Aorta (tissue), 5 donors: ENCODE measurements around the gene ZNF410. TPM values are rescaled to one million over a fixed set of nuclear protein-coding genes. Genes with fewer than 3 reads are reported as not detected.
A peak's percentile ranks its signal among the peaks of the same experiment; 100 is the strongest.
"Not testable (repeated sequence)": the region's sequence is repeated elsewhere in the genome, so short reads cannot be mapped to it uniquely, and the experiment has no call there.

Experiments
- ATAC-seq: fragments of 200-7000 bp; cut with Tn5 transposase; one replicate; pipeline ENCODE4 v1.9.1; 2022; ENCODE audit warnings: moderate library complexity; ENCODE audit not compliant: low FRiP score
- DNase-seq, 2 donors: peaks; one replicate each; pipeline ENCODE4 v3.0.0-alpha.2; 2020
- H3K27ac ChIP-seq, 2 donors: one replicate each; pipeline ENCODE4 v1.5.1; 2013; ENCODE audit warnings: low read length in 2 of 2, mild to moderate bottlenecking in 2 of 2, moderate library complexity in 2 of 2, control low read depth in 1 of 2, inconsistent platforms in 1 of 2, low read depth in 1 of 2
- H3K27me3 ChIP-seq, 2 donors: one replicate each; pipeline ENCODE4 v1.6.1; 2013; ENCODE audit warnings: control low read depth in 1 of 2, low read length in 1 of 2, mild to moderate bottlenecking in 1 of 2, moderate library complexity in 1 of 2; ENCODE audit not compliant: insufficient read depth in 2 of 2, control insufficient read depth in 1 of 2
- H3K36me3 ChIP-seq, 2 donors: one replicate each; pipeline ENCODE4 v1.6.1; 2013; ENCODE audit warnings: control low read depth in 1 of 2, low read length in 1 of 2, mild to moderate bottlenecking in 1 of 2; ENCODE audit not compliant: insufficient read depth in 2 of 2, control insufficient read depth in 1 of 2
- H3K4me1 ChIP-seq, 2 donors: one replicate each; pipeline ENCODE4 v1.6.1; 2013; ENCODE audit warnings: low read length in 2 of 2, control low read depth in 1 of 2, mild to moderate bottlenecking in 1 of 2, moderate library complexity in 1 of 2; ENCODE audit not compliant: insufficient read depth in 2 of 2, control insufficient read depth in 1 of 2
- H3K4me3 ChIP-seq, 2 donors: one replicate each; pipeline ENCODE4 v1.5.1; 2013; ENCODE audit warnings: low read length in 2 of 2, control low read depth in 1 of 2, mild to moderate bottlenecking in 1 of 2
- H3K9me3 ChIP-seq: one replicate; pipeline ENCODE4 v1.6.1; 2013; ENCODE audit warnings: mild to moderate bottlenecking, low read length; ENCODE audit not compliant: control insufficient read depth
- WGBS, 2 donors: extraction: QIAGEN DNeasy Blood & Tissue Kit; methylation state at CpG; one replicate each; pipeline ENCODE4 v1.1.7; 2013; 5-methylcytosine and 5-hydroxymethylcytosine counted together
- intact Hi-C, 2 donors: fragments of 100-400 bp; cut with DNase I; formaldehyde crosslinking; loops; one replicate each; pipeline versions ENCODE4 v1.14.2 to v1.15.0; 2022
- polyA plus RNA-seq, 2 donors: library from polyadenylated mRNA; stranded (reverse); fragments of 200-250 nt; gene quantifications; one replicate each; pipeline ENCODE4 v1.2.3, GENCODE V29; 2013
- total RNA-seq, 2 donors: library from RNA; stranded (reverse); fragmentation: NEBNext Ultra II Directional; extraction: Animal tissue kit (Norgen Biotek cat#: 25700); gene quantifications; one replicate each; pipeline ENCODE4 v1.2.1, GENCODE V29; 2021
- donor health status: healthy with polysubstance abuse.
- donor health status: Bipolar disorder and iron deficiency.
- donor health status: DM: no; HTN: no; CAD: no.
- donor health status: DM: no; HTN: no; CAD: no.
- donor health status: DM: yes; HTN: yes; CAD: no.

The ZNF410 gene
- total and polyA plus RNA-seq, 4 donors = 30.1 to 45.7 (median 36.7) TPM

DNA sequence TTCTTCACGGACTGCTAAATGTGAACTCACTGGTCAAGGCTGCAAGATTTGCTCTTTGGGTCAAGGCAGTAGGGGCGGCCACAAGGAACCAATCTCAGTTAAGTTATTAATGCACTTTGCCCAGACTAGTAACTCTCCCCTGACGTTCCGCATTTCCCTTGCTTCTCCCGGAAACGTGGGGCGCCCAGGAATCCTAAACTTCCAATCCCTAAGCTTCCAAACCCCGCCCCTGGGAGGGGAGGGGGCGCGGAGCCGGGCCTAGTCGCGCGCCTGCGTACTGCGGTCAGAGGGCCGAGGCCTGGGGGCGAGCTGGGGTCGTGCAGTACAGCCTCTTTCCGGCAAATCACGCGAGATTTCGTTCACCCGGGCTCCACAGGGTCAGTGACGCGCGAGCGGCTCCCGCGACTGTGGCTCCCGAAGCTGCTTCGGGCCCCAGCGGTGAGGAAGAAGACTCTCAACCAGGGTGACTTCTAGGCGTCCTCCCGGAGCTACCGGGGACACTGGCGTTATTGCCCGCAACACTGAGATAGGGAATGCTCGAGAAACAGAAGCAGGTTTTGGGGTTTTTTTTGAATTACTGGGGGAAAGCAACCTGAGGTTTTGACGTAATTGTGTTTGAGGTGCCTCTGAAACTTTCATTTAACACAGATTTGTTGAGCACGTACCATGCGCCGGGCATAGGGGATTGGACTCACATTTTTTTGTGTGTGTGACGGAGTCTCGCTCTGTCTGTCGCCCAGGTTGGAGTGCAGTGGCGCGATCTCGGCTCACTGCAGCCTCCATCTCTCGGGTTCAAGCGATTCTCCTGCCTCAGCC lies 34.9 kb upstream of the ZNF410 start, which contains the start of gene PTGR2:
Gene PTGR2, plus strand, starts transcription at position 265 of the 816 bp plus-strand sequence. CDS start 7,032 bp downstream, outside the sequence.
- ATAC-seq (peak; percentile 99), DNase-seq (peak; percentile 98)
- H3K4me1 ChIP-seq = no peaks in the 10 kb centered on the region
- H3K36me3 ChIP-seq = no peaks in the 10 kb centered on the region
- peak within 1 kb of the TSS; percentile 44 to 63 for H3K4me3 ChIP-seq
- no peaks in the 10 kb centered on the region for H3K27me3 ChIP-seq
- WGBS, 2 donors = 1 to 2% methylated on average over 50 to 51 of the region's 51 CpGs
- intact Hi-C loops = loop anchor here in 1 of 2 donors (5.0 kb wide), 1 partner anchor 36 kb away; the partner anchor contains the start of gene ZNF410
- H3K9me3 ChIP-seq = no peaks in the 10 kb centered on the region
- peak within 1 kb of the TSS; percentile 59 to 70 for H3K27ac ChIP-seq

DNA sequence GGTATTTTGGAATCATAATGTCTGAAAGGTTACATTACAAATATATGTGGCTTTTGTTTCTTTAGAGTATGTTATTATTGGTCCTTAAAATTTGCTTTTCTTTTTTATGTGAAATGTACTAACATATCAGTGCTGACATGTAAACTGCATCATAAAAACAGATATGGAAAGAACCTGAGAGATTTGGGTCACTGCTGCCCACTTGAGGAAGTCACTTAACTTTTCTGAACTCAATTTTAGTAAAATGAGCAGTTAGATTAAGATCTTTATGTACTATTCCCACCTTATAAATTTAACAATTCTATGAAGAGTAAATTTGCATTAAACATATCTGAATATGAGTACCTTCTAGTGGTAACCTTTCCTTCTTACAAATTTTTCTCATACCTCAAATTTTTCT lies 27.5 kb upstream of the ZNF410 start:
- Histone ChIP-seq H3K27me3 (no peaks in the 10 kb centered on the region), H3K27ac (no peak overlapping the region), H3K9me3 (no peaks in the 10 kb centered on the region), H3K4me1 (no peaks in the 10 kb centered on the region), H3K4me3 (no peak overlapping the region), H3K36me3 (no peaks in the 10 kb centered on the region)
- ATAC-seq (no peak), DNase-seq (no peak)
- intact Hi-C loops = no loop called here

DNA sequence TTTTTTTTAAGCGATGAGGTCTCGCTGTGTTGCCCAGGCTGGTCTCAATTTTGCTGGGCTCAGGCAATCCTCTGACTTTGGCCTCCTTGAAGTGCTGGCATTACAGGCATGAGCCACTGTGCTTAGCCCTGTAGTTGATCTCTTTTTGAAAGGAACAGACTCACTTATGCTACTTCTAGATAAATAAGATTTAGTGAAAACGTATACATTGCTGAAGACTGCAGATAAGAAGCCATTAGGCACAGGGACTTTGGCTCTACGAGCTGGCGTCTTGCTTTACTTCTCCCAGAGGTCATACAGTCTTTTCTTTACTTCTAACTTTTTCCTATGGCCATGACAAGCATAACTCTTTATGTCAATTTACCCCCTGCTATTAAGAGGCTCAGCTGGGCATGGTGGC lies 25.6 kb upstream of the ZNF410 start:
- Histone ChIP-seq H3K27me3 (no peaks in the 10 kb centered on the region), H3K4me3 (no peak overlapping the region), H3K36me3 (no peaks in the 10 kb centered on the region), H3K27ac (no peak overlapping the region), H3K9me3 (no peaks in the 10 kb centered on the region), H3K4me1 (no peaks in the 10 kb centered on the region)
- no peak for DNase-seq
- intact Hi-C loops = no loop called here
- no peak for ATAC-seq
- WGBS, 2 donors = 83 to 86% methylated on average over 5 of the region's 5 CpGs

DNA sequence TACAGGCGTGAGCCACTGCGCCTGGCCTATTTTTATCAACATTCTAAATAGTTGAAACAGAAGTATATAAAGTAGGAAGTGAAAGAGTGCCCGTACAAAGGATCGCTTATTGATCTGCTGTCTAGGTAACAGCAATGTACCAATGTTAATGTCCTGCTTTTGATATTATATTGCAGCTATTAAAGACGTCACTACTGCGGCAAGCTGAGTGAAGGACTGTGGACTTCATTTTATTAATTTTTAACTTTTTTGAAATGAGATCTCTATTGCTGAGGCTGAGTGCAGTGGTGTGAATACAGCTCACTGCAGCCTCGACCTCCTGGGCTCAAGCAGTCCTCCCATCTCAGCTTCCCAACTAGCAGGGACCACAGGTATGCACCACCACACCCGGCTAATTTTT lies 24.2 kb upstream of the ZNF410 start:
- no peak overlapping the region for H3K27ac ChIP-seq
- ATAC-seq (no peak), DNase-seq (no peak)
- no peaks in the 10 kb centered on the region for H3K4me1 ChIP-seq
- H3K9me3 ChIP-seq = no peaks in the 10 kb centered on the region
- no peaks in the 10 kb centered on the region for H3K36me3 ChIP-seq
- intact Hi-C loops = no loop called here
- 89 to 96% methylated on average over 8 of the region's 8 CpGs for WGBS, 2 donors
- H3K4me3 ChIP-seq = no peak overlapping the region
- H3K27me3 ChIP-seq = no peaks in the 10 kb centered on the region

DNA sequence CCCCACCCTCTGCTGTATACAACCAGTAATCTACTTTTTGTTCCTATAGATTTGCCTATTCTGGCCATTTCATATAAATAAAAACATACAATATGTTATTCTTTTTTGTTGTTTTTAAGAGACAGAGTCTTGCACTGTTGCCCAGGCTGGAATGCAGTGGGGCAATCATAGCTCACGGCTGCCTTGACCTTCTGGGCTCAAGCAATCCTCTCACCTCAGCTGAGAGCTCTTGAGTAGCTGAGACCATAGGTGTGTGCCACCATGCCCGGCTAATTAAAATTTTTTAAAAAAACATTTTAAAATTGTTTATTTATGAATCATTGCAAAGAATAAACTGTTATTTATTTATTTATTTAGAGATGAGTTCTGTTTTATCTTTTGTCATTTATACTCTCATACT lies 23.4 kb upstream of the ZNF410 start:
- Histone ChIP-seq H3K27me3 (no peaks in the 10 kb centered on the region), H3K9me3 (no peaks in the 10 kb centered on the region), H3K4me1 (no peaks in the 10 kb centered on the region), H3K36me3 (no peaks in the 10 kb centered on the region), H3K27ac (no peak overlapping the region), H3K4me3 (no peak overlapping the region)
- WGBS, 2 donors = 95 to 97% methylated on average over 2 of the region's 2 CpGs
- intact Hi-C loops = no loop called here
- DNase-seq (no peak), ATAC-seq (no peak)

DNA sequence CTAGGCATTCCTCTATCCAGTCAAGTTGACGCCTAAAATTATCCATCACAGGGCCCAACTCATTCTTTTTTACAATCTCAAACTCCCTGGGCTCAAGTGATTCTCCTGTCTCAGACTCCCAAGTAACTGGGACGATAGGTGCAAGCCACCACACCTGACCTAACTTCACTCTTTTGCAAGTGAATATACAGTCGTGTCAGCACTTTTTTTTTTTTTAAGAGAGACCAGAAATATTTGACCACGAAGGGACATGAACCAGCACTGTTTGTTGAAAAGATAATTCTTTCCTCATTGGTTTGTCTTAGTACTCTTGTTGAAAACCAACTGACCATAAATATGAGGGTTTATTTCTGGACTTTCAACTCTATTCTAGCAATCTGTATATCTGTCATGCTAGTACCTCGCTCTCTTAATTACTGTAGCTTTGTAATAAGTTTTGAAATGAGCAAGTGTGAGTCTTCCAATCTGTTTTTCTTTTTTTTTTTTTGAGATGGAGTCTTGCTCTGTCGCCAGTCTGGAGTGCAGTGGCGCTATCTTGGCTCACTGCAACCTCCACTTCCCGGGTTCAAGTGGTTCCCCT lies 21.0 kb upstream of the ZNF410 start:
- H3K4me1 ChIP-seq = no peaks in the 10 kb centered on the region
- no peaks in the 10 kb centered on the region for H3K9me3 ChIP-seq
- H3K4me3 ChIP-seq = no peak overlapping the region
- no peaks in the 10 kb centered on the region for H3K36me3 ChIP-seq
- WGBS, 2 donors = 85 to 88% methylated on average over 8 of the region's 8 CpGs
- ATAC-seq = no peak
- H3K27ac ChIP-seq = no peak overlapping the region
- intact Hi-C loops = no loop called here
- H3K27me3 ChIP-seq = no peaks in the 10 kb centered on the region
- no peak for DNase-seq

DNA sequence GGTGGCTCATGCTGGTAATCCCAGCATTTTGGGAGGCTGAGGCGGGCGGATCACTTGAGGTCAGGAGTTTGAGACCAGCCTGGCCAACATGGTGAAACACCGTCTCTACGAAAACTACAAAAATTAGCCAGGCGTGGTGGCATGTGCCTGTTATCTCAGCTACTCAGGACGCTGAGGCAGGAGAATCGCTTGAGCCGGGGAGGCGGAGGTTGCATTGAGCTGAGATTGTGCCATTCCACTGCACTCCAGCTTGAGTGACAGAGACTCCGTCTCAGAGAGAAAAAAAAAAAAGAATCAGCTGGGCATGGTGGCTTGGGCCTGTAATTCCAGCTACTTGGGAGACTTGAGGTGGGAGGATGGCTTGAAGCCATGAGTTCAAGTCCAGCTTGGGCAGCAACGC lies 16.9 kb upstream of the ZNF410 start:
- ATAC-seq, H3K27me3 ChIP-seq, H3K9me3 ChIP-seq, DNase-seq, intact Hi-C loops, H3K27ac ChIP-seq, H3K4me3 ChIP-seq, H3K4me1 ChIP-seq, H3K36me3 ChIP-seq: not testable (repeated sequence)
- 92 to 95% methylated on average over 11 of the region's 11 CpGs for WGBS, 2 donors

DNA sequence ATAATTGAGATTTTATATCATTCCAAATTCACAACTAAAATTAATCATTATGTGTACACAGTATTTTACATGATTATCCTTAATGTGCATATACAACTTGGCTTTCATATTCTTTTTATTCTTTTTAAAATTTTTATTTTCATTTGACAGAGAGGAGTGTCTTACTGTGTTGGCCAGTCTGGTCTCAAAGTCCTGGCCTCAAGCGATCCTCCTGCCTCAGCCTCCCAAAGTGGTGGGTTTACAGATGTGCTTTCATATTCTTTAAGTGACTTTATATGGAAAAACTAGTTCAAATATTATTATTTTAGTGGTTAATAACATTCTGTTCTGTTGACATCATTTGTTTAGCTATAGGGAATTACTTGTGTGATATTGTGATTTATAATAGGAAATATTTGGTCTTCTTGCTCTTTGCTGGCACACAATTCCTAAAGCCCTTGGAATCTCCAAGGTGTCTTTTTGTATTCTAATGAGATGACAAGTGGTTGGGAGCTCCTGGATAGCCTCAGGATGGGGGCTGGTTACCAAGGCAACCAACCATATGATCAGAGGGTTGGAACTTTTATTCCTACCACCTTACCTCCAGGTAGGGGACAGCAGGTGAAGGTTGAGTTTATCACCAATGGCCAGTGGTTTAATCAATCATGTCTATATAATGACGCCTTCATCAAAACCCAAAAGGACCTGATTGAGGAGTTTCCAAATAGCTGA lies 16.0 kb upstream of the ZNF410 start:
- 95 to 98% methylated on average over 2 of the region's 2 CpGs for WGBS, 2 donors
- DNase-seq (no peak), ATAC-seq (no peak)
- no peak overlapping the region for H3K27ac ChIP-seq
- no peaks in the 10 kb centered on the region for H3K36me3 ChIP-seq
- intact Hi-C loops = no loop called here
- no peaks in the 10 kb centered on the region for H3K9me3 ChIP-seq
- no peak overlapping the region for H3K4me3 ChIP-seq
- no peaks in the 10 kb centered on the region for H3K4me1 ChIP-seq
- H3K27me3 ChIP-seq = no peaks in the 10 kb centered on the region
